Activated CD4-positive, CD25-positive, alpha-beta regulatory T cell treated with anti-CD3 and anti-CD28 coated beads, Interleukin-2, amount 50 U/mL, for 72 hours (primary cell): ENCODE results near the gene R3HCC1L.

Source experiments
- DNase-seq: peaks from one replicate; pipeline ENCODE4 v3.0.0; 2021

The R3HCC1L gene

GRCh38 chr10:98262571-98262970, 128.1 kb downstream of the R3HCC1L start:
- DNase-seq = no peak

- no peak for DNase-seq
Measured at GRCh38 chr10:98263088-98263487, 128.6 kb downstream of the R3HCC1L start.

GRCh38 chr10:98264378-98265065, 130.1 kb downstream of the R3HCC1L start:
- DNase-seq = no peak

DNA sequence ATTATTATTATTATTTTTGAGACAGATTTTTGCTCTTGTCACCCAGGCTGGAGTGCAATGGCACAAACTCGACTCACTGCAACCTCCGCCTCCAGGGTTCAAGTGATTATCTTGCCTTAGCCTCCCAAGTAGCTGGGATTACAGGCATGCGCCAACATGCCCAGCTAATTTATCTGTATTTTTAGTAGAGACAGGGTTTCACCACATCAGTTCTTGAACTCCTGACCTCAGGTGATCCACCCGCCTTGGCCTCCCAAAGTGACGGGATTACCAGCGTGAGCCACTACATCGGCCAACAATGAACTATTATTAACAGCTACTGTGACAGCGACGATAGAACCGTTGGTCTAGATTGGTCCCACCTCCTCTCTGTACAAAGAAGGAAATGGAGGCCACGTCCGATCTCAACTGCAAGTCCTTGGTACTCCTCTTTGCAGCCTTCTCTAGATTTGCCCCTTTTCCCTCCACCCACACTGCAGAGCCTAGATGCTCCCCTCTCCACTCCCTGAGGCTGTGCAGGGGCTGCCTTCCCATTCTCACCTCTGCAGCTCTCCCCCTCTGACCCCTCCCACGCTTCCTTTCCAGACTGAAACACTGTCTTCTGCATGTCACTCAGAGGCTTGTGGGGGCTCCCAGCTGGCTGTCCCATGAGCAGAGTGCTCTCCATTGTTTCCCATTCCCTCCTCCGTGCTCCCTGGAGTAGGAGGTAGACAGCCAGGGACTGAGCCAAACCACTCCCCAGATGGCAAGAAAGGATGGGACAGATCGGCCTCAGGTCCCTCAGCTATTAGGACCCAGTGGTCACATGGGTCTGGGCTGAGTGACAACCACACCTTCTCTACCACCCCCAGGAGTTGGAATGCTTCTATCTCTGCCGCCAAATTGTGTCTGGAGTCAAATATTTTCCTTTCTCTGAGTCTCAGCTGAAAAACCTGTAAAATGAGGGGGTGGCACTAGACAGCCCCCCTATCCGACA, 131.2 kb downstream of the R3HCC1L start:
- DNase-seq = no peak

- no peak for DNase-seq
Measured at GRCh38 chr10:98266647-98267046, 132.2 kb downstream of the R3HCC1L start.

GRCh38 chr10:98267069-98267893, 132.8 kb downstream of the R3HCC1L start:
- no peak for DNase-seq

DNA sequence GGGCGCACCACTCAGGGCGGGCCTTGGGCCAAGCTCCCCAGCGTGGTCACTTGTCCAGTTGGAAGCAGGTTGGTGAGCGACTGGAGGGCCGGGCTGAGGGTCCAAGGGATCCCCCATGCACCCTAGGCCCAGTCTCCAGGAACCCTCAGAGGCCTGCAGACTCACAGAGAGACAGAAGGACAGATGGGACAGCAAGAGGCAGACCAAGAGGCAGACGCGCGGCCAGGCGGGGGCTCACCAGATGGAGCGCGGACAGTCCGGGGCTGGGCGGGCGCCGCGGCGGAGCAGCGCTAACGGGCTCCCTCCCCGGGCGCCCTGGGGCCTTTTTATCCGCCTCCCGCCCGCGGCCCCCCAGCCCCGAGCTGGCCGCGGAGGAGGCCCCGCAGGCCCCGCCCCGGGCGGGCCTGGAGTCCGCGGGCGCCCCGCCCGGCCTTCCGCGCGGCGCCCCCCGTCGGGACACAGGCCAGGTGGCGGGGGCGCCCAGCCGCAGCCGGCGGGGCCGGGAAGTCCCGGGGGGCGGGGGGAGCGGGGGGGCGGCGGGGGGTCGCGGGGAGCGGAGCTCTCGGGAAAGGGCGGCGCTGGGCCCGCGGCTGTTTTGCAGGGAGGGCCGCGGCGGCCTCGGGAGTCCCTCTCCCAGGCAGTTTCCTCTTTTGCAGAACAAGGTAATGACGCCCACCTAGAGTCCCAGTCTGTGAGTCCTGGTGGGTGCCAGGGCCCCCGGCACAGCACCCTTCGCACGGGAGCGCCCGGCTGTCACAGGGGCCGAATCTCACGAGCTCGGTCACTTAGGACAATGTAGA, 133.6 kb downstream of the R3HCC1L start, which contains the start of gene LOXL4:
TSS of gene LOXL4 (minus strand) at position 301 of the 800 bp plus-strand sequence. CDS start 5,175 bp downstream, outside the sequence.
- DNase-seq = no peak

- DNase-seq = no peak
Measured at GRCh38 chr10:98268694-98269431, 134.4 kb downstream of the R3HCC1L start.

GRCh38 chr10:98269435-98269912, 135.0 kb downstream of the R3HCC1L start:
- DNase-seq = no peak

GRCh38 chr10:98270073-98270740, 135.8 kb downstream of the R3HCC1L start:
- DNase-seq = no peak

GRCh38 chr10:98270786-98271185, 136.3 kb downstream of the R3HCC1L start:
- no peak for DNase-seq

- DNase-seq = no peak
Measured at GRCh38 chr10:98272245-98272644, 137.8 kb downstream of the R3HCC1L start.

- DNase-seq = no peak
Measured at GRCh38 chr10:98272656-98273055, 138.2 kb downstream of the R3HCC1L start.

- no peak for DNase-seq
Measured at GRCh38 chr10:98273057-98273850, 138.8 kb downstream of the R3HCC1L start.

DNA sequence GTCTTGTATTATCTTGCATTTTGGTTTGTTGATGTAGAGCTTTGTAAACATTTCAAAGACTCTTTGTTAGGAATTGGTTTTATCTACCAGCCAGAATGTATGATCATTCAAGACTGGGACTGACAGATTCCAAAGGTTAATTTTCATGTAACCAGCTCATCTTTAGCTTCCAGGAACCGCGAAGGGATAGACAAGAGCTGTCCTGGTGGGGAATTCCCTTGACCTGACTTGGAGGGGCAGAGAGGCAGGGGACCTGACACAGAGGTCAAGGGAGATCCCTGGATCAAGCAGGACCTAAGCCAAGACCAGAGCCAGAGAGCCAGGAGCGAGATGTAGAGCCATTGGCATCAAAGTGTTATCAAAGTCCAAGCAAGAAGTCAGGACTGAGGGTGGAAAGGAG, 140.1 kb downstream of the R3HCC1L start:
- no peak for DNase-seq

- DNase-seq = no peak
Measured at GRCh38 chr10:98276311-98276710, 141.9 kb downstream of the R3HCC1L start.

- DNase-seq = no peak
Measured at GRCh38 chr10:98285416-98285815, 151.0 kb downstream of the R3HCC1L start.

GRCh38 chr10:98286419-98286818, 152.0 kb downstream of the R3HCC1L start:
- DNase-seq = no peak

DNA sequence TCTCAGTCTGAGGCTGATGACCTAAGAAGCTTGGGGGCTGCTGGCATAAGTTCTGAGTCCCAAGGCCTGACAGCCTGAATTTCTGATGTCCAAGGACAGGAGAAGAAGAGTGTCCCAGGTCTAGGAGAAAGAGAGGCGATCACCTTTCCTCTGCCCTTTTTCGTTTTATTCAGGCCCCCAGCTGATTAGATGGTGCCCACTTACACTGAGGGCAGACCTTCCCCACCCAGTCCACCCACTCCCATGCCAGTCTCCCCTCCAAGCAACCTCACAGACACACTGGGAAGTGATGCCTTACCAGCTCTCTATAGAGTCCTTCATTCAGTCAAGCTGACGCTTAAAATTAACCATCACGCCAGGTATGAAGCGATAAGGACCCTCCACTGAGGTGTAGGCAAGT, 152.9 kb downstream of the R3HCC1L start:
- DNase-seq = no peak

DNA sequence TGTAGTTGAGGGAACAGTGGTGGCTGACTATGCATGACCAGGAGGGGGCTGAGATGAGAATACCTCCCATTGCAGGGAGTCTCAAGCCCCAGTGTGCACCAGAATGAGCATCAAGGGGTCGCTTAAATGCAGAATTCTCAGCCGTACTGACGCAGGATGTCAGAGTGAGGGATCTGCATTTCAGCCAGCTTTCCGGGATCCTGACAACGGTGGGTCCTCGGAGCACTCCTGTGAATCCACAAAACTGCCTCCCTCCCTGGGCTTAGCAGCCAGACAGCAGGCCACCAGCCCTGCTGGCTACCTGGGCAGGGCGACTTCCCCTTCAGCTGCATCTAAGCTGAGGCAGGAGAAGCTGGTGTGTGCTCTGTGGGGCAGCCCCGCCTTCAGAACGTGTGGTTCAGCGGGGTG, 155.3 kb downstream of the R3HCC1L start:
- DNase-seq = no peak
